GM19372 (cell line): ENCODE measurements around the gene PECR.
A peak's percentile ranks its signal among the peaks of the same experiment; 100 is the strongest.

Source experiments
- ATAC-seq: cut with Tn5 transposase; IDR thresholded peaks from one replicate; pipeline ENCODE4 v1.9.1; 2021; ENCODE audit warnings: mild to moderate bottlenecking, low read depth, moderate library complexity; ENCODE audit not compliant: unreplicated experiment

PECR gene

GRCh38 chr2:216081487-216082116 is at the start of gene PECR, which contains the start of gene TMEM169:
TSS of gene PECR (minus strand) at chr2:216081809. CDS start at chr2:216081741, 68 bp downstream.
TSS of gene TMEM169 (plus strand) at chr2:216081919. CDS start at chr2:216095964, 14,045 bp downstream.
- ATAC-seq: peak; percentile 94

GRCh38 chr2:216130346-216130971 is 48.9 kb upstream of the PECR start:
- no peak for ATAC-seq

- ATAC-seq: no peak
Measured at GRCh38 chr2:216126943-216127342, 45.3 kb upstream of the PECR start.

GRCh38 chr2:216121255-216121654 is 39.6 kb upstream of the PECR start:
- no peak for ATAC-seq

GRCh38 chr2:216119986-216120385 is 38.4 kb upstream of the PECR start:
- no peak for ATAC-seq

- ATAC-seq: no peak
Measured at GRCh38 chr2:216119146-216119545, 37.5 kb upstream of the PECR start.

- no peak for ATAC-seq
Measured at GRCh38 chr2:216118474-216118873, 36.9 kb upstream of the PECR start.

GRCh38 chr2:216117561-216118340 is 36.1 kb upstream of the PECR start:
- ATAC-seq: no peak

GRCh38 chr2:216116418-216116817 is 34.8 kb upstream of the PECR start:
- ATAC-seq: no peak

GRCh38 chr2:216114714-216115531 is 33.3 kb upstream of the PECR start:
- peak; percentile 60 for ATAC-seq

GRCh38 chr2:216114382-216114713 is 32.7 kb upstream of the PECR start:
- no peak for ATAC-seq

- ATAC-seq: peak; percentile 56
Measured at GRCh38 chr2:216113572-216113971, 32.0 kb upstream of the PECR start.

- ATAC-seq: no peak
Measured at GRCh38 chr2:216112926-216113325, 31.3 kb upstream of the PECR start.

GRCh38 chr2:216111122-216111521 is 29.5 kb upstream of the PECR start:
- ATAC-seq: no peak

- no peak for ATAC-seq
Measured at GRCh38 chr2:216110620-216111019, 29.0 kb upstream of the PECR start.

GRCh38 chr2:216109962-216110614 is 28.5 kb upstream of the PECR start:
- no peak for ATAC-seq

- peak; percentile 50 for ATAC-seq
Measured at GRCh38 chr2:216108967-216109921, 27.6 kb upstream of the PECR start, which contains the start of gene XRCC5. TSS of gene XRCC5 (plus strand) at chr2:216109348. CDS start at chr2:216109437, 89 bp downstream.

- no peak for ATAC-seq
Measured at GRCh38 chr2:216108310-216108966, 26.8 kb upstream of the PECR start.
